ENCODE results near the gene EXOC3L4.

DNA sequence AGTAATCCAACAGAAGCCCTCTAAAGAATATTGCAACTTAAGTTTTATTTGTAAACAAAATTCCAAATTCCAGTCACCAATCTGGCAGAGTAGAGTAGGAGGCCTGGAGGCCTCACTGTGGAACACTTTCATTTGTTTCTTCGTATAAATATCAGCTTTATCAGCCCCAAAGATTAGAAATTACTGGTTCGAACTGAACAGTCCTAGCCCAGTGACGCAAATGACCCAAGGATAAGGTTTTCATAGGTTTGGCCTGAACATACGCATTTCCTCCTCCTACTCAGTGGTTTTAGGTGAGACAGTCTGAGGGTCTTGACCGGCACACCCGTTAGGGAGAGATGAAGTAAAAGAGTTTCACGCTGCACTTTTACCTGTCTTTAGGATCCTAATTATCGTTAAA lies 38.8 kb upstream of the EXOC3L4 start:
- TF ChIP-seq, protein P1, sequence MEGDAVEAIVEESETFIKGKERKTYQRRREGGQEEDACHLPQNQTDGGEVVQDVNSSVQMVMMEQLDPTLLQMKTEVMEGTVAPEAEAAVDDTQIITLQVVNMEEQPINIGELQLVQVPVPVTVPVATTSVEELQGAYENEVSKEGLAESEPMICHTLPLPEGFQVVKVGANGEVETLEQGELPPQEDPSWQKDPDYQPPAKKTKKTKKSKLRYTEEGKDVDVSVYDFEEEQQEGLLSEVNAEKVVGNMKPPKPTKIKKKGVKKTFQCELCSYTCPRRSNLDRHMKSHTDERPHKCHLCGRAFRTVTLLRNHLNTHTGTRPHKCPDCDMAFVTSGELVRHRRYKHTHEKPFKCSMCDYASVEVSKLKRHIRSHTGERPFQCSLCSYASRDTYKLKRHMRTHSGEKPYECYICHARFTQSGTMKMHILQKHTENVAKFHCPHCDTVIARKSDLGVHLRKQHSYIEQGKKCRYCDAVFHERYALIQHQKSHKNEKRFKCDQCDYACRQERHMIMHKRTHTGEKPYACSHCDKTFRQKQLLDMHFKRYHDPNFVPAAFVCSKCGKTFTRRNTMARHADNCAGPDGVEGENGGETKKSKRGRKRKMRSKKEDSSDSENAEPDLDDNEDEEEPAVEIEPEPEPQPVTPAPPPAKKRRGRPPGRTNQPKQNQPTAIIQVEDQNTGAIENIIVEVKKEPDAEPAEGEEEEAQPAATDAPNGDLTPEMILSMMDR (optimal IDR thresholded peaks at IDR 0.05 in 1 of 3, IDR thresholded peaks at IDR 0.05 in 1 of 3, conservative IDR thresholded peaks at IDR 0.05 in 1 of 3; ENCODE audit: extremely low read depth in 1 of 3, insufficient read depth in 2 of 3, low read length in 3 of 3), result no peak
- no peak for TF ChIP-seq EZH2 (IDR thresholded peaks at IDR 0.05; ENCODE audit: low read length)
